Left renal pelvis (tissue), 4 donors: Measurements from ENCODE around the gene EIF4G3. TPM values are rescaled to one million over a fixed set of nuclear protein-coding genes. Genes with fewer than 3 reads are reported as not detected.
"Not testable (repeated sequence)": the region's sequence is repeated elsewhere in the genome, so short reads cannot be mapped to it uniquely, and the experiment has no call there.

Experiments used
- DNase-seq, 4 donors: peaks; one replicate each; pipeline ENCODE4 v3.0.0-alpha.2; 2013; ENCODE audit warnings: low read depth in 4 of 4, low spot score in 3 of 4
- polyA plus RNA-seq, 4 donors: library from polyadenylated mRNA; unstranded; fragments of 120-200 nt; gene quantifications; one replicate each; pipeline ENCODE4 v1.2.1, GENCODE V29; 2013; ENCODE audit not compliant: insufficient read length in 4 of 4

The EIF4G3 gene
- polyA plus RNA-seq, 4 donors = 57.5 to 72.9 (median 67.0) TPM

- DNase-seq = no peak
These were observed 328.5 kb downstream of the EIF4G3 start for GRCh38 chr1:20848162-20848561.

- no peak for DNase-seq
These were observed 329.1 kb downstream of the EIF4G3 start for GRCh38 chr1:20847611-20848080.

DNA sequence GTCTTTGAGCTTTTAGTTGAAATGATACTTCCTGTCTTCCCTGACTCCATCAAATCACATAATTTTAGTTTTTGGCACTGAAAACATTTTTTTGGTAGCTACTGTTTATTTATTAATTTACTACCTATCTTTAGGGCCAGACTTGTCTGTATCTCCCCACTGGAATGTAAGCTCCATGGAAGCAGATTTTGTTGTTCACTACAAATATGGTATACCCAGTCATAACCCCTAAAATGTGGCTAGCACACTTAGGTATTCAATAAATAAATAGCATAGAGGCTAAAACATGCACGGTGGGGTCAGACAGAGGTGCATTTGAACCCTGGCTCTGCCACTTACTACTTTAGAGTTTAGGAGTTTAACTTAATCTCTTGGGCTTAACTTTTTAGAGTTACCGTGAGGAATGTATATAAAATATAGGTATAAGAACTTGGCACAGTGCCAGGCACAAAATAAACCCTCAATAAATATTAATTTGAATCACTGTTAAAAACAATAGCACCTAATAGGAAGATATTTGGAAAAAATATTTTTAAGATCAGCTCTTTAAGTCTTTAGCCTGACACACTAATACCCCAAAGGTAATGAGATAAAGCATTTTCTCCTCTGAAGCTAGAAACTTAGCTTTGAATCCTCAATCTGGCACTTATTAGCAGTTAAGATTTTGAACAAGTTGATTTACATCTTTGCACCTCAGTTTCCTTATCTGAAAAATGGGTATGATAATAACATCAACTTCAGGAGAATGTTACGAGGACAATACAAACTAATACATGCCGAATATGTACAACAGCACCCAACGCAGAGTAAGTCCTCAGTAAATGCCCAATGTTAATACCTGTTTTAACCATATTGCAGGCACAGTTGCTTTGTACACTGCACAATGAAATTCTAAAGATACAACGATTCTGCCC, 330.0 kb downstream of the EIF4G3 start:
- no peak for DNase-seq

GRCh38 chr1:20840731-20841130, 336.0 kb downstream of the EIF4G3 start:
- no peak for DNase-seq

- DNase-seq = no peak
These were observed 339.0 kb downstream of the EIF4G3 start for GRCh38 chr1:20837554-20838192.

GRCh38 chr1:20836230-20836629, 340.5 kb downstream of the EIF4G3 start:
- no peak for DNase-seq

DNA sequence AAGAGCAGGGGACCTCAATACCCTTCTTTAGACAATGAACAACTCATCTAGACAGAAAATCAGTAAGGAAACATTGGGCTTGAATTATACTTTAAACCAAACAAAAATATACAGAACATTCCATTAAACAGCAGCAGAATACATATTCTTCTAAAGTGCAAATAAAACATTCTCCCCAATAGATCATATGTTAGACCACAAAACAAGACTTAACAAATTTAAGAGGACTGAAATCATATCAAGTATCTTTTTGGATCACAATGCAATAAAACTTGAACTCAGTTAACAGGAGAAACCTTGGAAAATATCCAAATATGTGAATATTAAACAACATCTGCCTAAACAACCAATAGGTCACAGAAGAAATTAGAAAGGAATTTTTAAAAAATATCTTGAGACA, 341.9 kb downstream of the EIF4G3 start:
- no peak for DNase-seq

DNA sequence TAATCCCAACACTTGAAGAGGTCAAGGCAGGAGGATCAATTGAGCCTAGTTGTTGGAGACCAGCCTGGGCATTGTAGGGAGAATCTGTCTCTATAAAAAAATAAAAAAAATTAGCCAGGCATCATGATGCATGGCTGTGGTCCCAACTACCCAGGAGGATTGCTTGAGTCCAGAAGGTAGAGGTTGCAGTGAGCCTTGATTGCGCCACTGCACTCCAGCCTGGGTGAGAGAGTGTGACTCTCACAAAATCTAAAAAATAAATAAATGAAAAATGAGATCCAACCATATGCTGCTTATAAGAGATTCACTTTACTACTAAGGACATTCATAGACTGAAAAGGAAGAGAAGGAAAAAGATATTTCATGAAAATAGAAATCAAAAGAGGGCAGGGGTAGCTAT, 342.5 kb downstream of the EIF4G3 start:
- no peak for DNase-seq

GRCh38 chr1:20830378-20830777, 346.3 kb downstream of the EIF4G3 start:
- no peak for DNase-seq

DNA sequence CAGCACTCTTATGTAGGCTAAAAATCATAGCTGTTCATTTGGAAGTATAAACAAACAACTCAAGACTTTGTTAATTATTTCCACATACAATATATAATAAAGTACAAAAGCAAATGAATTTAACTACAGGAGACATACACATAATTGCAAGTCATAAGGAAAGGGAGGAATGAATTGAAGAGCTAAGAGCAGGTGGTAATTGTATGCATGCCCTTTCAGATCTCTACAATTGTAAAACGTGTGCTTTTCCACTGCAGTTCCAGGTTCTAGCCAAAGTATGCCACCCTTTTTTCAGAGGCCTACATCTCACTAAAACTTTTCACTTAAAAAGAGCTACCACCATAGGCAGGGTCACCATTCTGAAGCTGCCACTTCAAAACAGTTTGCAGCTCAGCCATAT, 346.8 kb downstream of the EIF4G3 start:
- no peak for DNase-seq

DNA sequence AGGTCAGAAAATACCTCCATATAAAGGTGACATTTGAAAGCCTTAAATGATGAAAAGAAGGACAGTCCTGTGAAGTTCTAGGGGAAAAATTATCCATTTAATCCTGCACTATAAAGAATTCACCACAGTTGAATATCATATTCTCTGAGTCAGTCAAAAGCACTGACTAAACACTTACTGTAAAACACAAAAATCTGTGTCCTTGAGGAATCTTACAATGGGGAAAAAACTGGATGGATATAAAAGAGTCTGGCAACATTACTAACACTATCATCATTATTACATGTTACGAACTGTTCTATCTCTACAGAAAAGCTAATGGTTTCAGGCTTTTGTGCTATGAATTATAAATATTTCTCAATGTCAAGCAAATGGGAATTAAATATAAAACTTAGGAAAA, 347.2 kb downstream of the EIF4G3 start:
- DNase-seq = no peak

DNA sequence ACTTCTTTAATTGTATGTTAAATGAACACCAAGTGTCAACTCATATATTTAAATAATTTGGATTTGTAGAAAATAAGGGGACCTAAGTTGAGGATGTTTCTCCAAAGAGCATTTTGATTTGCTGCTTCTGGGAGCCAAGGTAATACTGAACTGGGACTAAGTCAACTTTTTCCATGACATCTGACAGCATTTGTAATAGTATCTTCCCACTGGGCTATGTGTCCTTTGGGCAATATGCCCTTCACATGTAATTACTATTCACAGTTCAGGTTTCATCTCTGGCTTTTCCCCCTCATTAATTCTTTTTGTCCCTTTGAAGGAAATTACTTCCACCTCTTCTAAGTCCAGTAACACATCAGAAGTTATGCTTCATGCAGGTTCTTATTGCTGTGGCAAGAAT, 352.9 kb downstream of the EIF4G3 start:
- DNase-seq = no peak

DNA sequence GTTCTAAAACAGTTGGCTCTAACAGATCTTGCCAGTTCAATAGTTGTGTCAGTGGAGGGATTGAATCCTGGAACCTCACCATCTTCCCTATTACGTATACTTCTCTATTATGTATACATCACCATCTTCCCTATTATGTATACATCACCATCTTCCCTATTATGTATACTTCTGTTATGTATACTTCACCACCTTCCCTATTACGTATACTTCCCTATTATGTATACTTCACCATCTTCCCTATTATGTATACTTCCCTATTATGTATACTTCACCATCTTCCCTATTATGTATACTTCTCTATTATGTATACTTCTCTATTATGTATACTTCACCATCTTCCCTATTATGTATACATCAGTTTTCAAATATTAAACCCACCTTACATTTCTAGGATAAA, 355.2 kb downstream of the EIF4G3 start:
- no peak for DNase-seq

DNA sequence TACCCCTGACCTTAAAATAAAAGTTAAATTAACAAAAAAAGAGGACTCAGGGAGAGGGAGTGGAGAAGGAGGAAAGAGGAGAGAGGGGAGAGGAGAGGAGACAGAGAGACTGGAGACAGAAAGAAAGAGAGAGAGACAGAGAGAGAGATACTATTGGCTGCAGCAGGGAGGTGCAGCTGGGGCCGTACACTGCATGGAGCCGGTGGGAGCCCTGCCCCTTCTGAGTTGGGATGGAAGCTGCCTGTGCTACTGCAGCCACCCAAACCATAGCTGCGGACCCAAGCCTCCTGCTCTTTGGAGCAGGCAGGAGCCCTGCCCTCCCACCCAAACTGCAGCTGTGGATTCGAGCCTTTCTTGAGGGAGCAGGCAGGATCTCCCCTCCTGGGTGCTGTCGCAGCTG, 356.9 kb downstream of the EIF4G3 start:
- no peak for DNase-seq

DNA sequence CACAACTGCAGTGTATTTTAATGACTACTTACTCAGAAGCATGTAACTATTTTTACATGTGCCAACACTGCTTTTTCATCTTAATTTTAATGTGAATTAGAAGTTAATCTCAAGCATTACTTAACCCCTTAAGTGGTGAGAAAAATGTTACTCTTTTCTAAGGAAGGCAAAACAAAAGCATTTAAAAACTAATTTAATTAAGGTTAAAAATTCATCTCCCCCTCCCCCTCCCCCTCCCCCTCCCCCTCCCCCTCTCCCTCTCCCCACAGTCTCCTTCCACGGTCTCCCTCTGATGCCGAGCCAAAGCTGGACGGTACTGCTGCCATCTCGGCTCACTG, 362.2 kb downstream of the EIF4G3 start:
- DNase-seq = no peak

GRCh38 chr1:20811916-20812315, 364.8 kb downstream of the EIF4G3 start:
- DNase-seq = no peak

GRCh38 chr1:20793236-20793635, 383.5 kb downstream of the EIF4G3 start:
- no peak for DNase-seq

DNA sequence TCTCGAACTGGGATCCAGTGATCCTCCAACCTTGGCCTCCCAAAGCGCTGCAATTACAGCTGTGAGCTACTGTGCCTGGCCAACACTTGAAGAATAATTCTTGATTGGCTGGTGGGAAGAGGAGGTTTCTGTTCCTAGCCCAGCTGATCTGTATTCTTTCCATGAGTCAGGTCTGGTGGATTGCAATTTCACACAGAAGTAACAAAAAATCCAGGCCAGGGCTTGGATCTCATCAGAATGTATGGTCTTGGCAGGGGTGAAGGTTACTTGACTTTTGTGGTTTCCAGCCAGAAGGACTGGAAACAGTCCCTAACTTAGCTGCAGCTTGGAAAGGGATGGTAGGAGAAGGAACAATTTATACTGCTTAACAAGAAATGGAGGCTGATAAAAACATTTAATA, 384.5 kb downstream of the EIF4G3 start:
- no peak for DNase-seq

- no peak for DNase-seq
These were observed 385.9 kb downstream of the EIF4G3 start for GRCh38 chr1:20790785-20791184.

GRCh38 chr1:20789598-20789997, 387.1 kb downstream of the EIF4G3 start:
- not testable (repeated sequence) for DNase-seq

DNA sequence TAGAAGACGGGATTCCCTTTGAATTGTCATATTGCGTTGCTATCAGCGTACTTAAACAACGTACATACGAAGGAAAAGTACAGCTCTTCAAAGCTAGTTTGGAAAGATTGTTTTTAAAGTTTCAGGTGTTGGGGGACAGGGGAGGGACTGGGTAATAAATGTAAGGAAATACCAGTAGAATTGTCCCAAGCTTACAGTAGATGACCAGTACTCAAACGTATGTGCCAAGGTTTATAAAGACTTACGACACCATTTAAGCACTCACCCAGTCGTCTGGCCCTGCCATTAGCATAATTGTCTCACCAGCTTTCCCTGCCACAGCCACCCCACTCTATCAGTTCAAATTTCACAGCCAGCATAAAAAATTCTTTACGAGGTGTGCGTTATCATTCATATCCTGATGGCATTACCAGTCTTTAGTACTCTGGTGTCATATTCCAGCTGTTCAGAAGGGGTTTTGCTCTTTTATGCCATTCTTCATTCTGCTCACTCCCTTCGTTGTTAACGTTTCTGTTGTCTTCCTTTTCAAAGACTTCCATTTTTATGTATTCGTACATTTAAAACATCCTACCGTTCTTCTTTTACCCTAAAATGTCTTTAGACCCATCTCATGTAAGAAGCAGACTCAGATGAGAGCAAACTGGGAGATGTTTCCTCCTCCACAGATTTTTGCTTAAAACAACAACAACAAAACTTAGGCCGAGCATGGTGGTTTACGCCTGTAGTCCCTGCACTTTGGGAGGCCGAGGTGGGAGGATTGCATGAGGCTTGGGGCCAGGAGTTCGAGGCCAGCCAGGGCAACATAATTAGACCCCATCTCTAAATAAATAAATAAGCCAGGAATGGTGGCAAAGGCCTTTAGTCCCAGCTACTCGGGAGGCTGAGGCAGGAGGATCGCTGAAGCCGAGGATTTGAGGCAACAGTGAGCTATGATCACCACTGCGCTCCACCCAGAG, 388.6 kb downstream of the EIF4G3 start:
- peak in 1 of 4 donors; percentile 11 for DNase-seq
